ENCODE results near the gene FMNL3.

Gene FMNL3

DNA sequence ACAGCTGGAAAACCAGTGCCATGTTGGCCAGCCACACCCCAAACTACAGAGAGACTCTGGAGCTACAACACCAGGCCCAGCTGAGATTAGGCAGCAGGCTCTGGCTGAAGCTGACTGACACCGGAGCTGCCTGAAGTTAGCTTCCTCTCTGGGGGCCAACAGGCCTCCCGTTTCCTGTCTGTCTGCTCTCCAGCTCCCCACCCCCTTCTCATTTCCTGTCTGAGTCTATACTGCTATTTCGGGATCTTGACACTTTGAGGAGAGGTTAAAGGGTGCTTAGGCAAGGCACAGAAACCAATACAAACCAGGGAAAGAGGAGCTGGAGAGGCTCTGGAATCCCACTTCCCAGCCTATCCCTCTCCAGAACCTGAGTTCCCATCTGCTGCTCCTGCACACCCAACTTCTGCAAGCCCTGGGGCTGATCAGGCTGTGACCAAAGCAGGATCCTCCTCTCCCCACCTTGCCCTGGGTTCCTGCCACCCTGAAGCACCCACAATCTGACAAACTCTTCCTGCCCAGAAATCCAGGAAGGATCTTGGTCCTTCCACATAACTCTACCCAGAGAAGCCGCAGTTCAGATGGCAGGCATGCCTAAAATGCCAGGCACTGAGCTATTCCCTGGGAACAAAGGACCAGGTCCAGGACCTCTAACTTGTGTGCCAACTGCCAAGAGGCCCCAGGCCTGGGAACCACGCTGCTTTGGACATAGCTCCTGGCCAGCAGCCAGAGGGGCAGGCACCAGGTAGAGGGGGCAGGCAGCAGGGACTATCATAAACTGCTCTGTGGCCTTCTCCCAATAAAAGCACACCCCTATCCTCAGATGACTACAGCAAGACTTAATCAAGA lies 44.0 kb downstream of the FMNL3 start:
- Histone ChIP-seq H3K27ac (ENCODE audit: low read depth, low read length, severe bottlenecking) (peak overlapping the region; percentile 98), H3K4me1 (ENCODE audit: control insufficient read depth, insufficient read depth, low read length, poor library complexity, severe bottlenecking) (peaks cover 46% of the 10 kb centered on the region)
- WGBS, 2 experiments (ENCODE audit: insufficient coverage in 2 of 2): 53 to 65% methylated on average over 3 to 4 of the region's 5 CpGs

DNA sequence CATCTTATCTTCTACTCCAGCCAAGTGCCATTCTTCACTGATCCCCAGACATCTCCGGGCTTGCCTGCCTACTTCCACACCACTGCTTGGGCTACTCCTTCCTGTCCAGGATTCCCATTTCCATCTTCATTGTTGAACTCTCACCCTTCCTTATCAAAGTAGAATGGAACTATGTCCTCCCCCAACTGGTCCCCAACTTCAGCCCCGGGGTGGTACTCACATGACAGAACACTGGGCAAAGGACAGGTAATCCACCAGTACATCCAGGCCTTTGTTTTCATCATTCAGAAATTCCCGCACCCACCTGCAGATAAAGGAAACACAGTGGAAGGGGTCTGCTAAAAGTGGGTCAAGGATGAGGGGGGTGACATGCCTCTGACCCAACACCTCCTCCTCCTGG lies 45.5 kb downstream of the FMNL3 start:
- 100% methylated on average over 2 of the region's 3 CpGs for WGBS, 2 experiments (ENCODE audit: insufficient coverage in 2 of 2)
- Histone ChIP-seq H3K27ac (ENCODE audit: low read depth, low read length, severe bottlenecking) (no peak overlapping the region), H3K9me3 (ENCODE audit: control insufficient read depth, low read length) (no peaks in the 10 kb centered on the region), H3K36me3 (ENCODE audit: control insufficient read depth, insufficient read depth, low read length) (peaks cover 86% of the 10 kb centered on the region), H3K4me3 (ENCODE audit: extremely low read depth, insufficient read depth, low read length, poor library complexity, severe bottlenecking) (no peak overlapping the region), H3K4me1 (ENCODE audit: control insufficient read depth, insufficient read depth, low read length, poor library complexity, severe bottlenecking) (peaks cover 46% of the 10 kb centered on the region)

More for the DNA sequence above, 44.0 kb downstream of the FMNL3 start:
- no peaks in the 10 kb centered on the region for H3K9me3 ChIP-seq (ENCODE audit: control insufficient read depth, low read length)
- peaks cover 80% of the 10 kb centered on the region for H3K36me3 ChIP-seq (ENCODE audit: control insufficient read depth, insufficient read depth, low read length)
- H3K4me3 ChIP-seq (ENCODE audit: extremely low read depth, insufficient read depth, low read length, poor library complexity, severe bottlenecking): no peak overlapping the region

DNA sequence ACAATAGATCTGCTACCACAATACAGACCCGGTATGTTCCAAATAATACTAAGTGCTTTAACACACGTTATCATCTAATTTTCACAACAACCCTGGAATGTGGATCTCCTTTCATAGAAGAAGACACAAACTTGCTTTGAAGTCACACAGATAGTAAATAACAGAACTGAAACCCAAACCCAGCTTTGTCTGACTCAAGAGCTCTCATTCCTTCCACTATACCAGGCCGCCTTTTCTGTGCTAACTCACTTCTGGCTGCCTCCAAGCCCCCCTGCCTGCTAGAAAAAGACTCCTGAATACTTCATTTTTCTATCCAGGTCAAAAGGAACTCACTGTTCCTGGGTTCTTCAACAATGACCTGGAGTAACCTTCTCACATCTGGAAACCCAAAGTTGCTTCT lies 46.0 kb downstream of the FMNL3 start:
- no peaks in the 10 kb centered on the region for H3K9me3 ChIP-seq (ENCODE audit: control insufficient read depth, low read length)
- H3K27ac ChIP-seq (ENCODE audit: low read depth, low read length, severe bottlenecking): no peak overlapping the region
- 93% methylated on average over 3 of the region's 3 CpGs for WGBS, 2 experiments (ENCODE audit: insufficient coverage in 2 of 2)
- peaks cover 46% of the 10 kb centered on the region for H3K4me1 ChIP-seq (ENCODE audit: control insufficient read depth, insufficient read depth, low read length, poor library complexity, severe bottlenecking)
- H3K36me3 ChIP-seq (ENCODE audit: control insufficient read depth, insufficient read depth, low read length): peaks cover 86% of the 10 kb centered on the region
- no peak overlapping the region for H3K4me3 ChIP-seq (ENCODE audit: extremely low read depth, insufficient read depth, low read length, poor library complexity, severe bottlenecking)

DNA sequence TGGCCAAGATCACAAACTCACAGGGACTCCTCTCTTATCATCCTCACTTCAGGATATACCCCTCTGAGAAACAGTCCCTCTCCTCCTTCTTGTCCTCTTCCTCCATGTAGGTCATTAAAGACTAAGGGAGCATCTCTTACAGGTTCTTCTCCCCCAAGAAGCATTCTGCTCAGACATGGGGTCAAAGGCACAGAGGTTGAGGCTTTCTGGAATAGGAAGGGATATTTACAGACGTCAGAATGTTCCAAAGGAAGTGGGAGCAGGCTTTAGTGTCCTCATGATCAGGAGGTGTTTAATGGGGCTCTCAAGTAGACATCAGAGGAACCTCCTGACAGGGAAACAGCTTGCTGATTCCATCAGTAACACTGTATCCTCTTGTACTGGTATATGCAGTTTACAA lies 47.5 kb downstream of the FMNL3 start:
- H3K27ac ChIP-seq (ENCODE audit: low read depth, low read length, severe bottlenecking): no peak overlapping the region
- H3K4me1 ChIP-seq (ENCODE audit: control insufficient read depth, insufficient read depth, low read length, poor library complexity, severe bottlenecking): peaks cover 37% of the 10 kb centered on the region
- 88% methylated on average over 1 of the region's 1 CpG; no CpG with 5 or more reads in 1 of the 2 experiments for WGBS, 2 experiments (ENCODE audit: insufficient coverage in 2 of 2)
- H3K36me3 ChIP-seq (ENCODE audit: control insufficient read depth, insufficient read depth, low read length): peaks cover 86% of the 10 kb centered on the region
- no peaks in the 10 kb centered on the region for H3K9me3 ChIP-seq (ENCODE audit: control insufficient read depth, low read length)
- no peak overlapping the region for H3K4me3 ChIP-seq (ENCODE audit: extremely low read depth, insufficient read depth, low read length, poor library complexity, severe bottlenecking)

DNA sequence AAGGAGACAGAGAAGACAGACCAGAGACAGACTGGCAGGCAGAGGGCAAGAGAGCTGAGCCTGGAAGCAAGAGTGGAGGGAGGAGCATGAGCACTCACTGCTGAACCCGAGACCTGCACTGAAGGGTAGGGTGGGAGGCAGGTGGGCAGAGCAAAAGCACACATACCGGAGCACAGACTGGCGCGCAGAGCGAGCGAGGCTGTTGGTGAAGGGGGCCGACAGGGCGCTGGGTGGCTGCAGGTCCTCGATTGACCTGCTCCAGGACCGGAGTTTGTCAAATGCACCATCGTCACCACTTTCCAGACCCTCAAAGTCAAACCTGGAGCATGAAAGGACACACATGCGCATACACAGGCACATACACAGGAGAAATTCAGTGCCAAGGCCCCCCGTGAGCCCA lies 48.9 kb downstream of the FMNL3 start:
- peaks cover 91% of the 10 kb centered on the region for H3K36me3 ChIP-seq (ENCODE audit: control insufficient read depth, insufficient read depth, low read length)

DNA sequence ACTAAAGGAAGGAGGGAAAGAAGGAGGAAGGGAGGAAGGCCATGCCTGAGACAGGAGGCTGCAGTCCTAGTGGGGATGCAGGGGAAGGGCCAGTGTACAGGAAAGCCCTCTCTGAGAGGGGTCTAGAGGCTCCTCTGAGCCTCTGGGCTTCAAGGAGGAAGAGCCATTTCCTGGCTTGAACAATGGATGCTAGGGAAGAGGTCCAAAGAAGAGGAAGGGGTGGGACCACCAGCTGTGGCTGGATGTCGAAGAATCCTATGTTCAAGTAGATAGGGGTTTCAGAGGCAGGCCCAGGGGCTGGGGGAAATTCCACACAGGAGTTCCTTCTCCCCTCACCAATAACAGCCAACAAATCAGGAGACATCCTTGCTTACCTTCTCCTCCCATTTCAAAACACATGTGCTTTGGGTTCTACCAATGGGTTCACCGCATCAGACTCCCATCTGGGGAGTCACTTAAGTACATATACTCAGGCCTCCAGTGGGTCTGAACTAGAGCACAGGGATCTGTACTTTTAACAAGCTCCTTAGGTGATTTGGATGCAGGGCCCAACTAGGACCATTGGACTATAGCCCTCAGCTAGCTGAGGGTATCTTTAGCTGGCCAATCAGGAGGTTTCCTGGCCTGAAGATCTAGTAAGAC lies 51.5 kb downstream of the FMNL3 start:
- peaks cover 98% of the 10 kb centered on the region for H3K36me3 ChIP-seq (ENCODE audit: control insufficient read depth, insufficient read depth, low read length)
- H3K4me1 ChIP-seq (ENCODE audit: control insufficient read depth, insufficient read depth, low read length, poor library complexity, severe bottlenecking): peaks cover 2% of the 10 kb centered on the region
- WGBS, 2 experiments (ENCODE audit: insufficient coverage in 2 of 2): 100% methylated on average over 1 of the region's 2 CpGs
- no peak overlapping the region for H3K27ac ChIP-seq (ENCODE audit: low read depth, low read length, severe bottlenecking)
- H3K4me3 ChIP-seq (ENCODE audit: extremely low read depth, insufficient read depth, low read length, poor library complexity, severe bottlenecking): no peak overlapping the region
- H3K9me3 ChIP-seq (ENCODE audit: control insufficient read depth, low read length): no peaks in the 10 kb centered on the region

More for the DNA sequence above, 48.9 kb downstream of the FMNL3 start:
- H3K27ac ChIP-seq (ENCODE audit: low read depth, low read length, severe bottlenecking): no peak overlapping the region
- no peak overlapping the region for H3K4me3 ChIP-seq (ENCODE audit: extremely low read depth, insufficient read depth, low read length, poor library complexity, severe bottlenecking)
- H3K9me3 ChIP-seq (ENCODE audit: control insufficient read depth, low read length): no peaks in the 10 kb centered on the region
- WGBS, 2 experiments (ENCODE audit: insufficient coverage in 2 of 2): 93 to 100% methylated on average over 11 to 12 of the region's 13 CpGs
- H3K4me1 ChIP-seq (ENCODE audit: control insufficient read depth, insufficient read depth, low read length, poor library complexity, severe bottlenecking): peaks cover 23% of the 10 kb centered on the region

DNA sequence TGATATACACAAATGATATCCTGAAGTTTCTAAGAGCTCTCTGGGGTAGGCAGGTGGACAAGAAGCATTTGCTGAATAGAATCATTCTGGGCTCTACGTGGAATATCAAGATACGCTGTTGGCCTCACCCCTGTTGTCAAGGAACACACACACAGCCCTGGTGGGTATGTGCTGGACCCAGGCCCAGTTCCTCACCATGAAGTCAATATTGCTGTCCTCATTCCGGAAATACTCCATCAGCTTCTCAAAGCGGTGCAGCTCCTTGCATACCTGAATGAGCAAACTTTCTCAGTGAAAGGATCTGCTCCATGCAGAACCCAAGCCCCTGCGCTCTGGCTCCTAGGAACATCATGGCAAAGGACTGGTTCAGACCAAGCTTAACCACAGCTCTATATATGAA lies 52.5 kb downstream of the FMNL3 start:
- WGBS, 2 experiments (ENCODE audit: insufficient coverage in 2 of 2): 89 to 93% methylated on average over 4 to 5 of the region's 5 CpGs
- Histone ChIP-seq H3K9me3 (ENCODE audit: control insufficient read depth, low read length) (no peaks in the 10 kb centered on the region), H3K27ac (ENCODE audit: low read depth, low read length, severe bottlenecking) (no peak overlapping the region), H3K4me1 (ENCODE audit: control insufficient read depth, insufficient read depth, low read length, poor library complexity, severe bottlenecking) (no peaks in the 10 kb centered on the region), H3K36me3 (ENCODE audit: control insufficient read depth, insufficient read depth, low read length) (peaks cover 98% of the 10 kb centered on the region), H3K4me3 (ENCODE audit: extremely low read depth, insufficient read depth, low read length, poor library complexity, severe bottlenecking) (no peak overlapping the region)

DNA sequence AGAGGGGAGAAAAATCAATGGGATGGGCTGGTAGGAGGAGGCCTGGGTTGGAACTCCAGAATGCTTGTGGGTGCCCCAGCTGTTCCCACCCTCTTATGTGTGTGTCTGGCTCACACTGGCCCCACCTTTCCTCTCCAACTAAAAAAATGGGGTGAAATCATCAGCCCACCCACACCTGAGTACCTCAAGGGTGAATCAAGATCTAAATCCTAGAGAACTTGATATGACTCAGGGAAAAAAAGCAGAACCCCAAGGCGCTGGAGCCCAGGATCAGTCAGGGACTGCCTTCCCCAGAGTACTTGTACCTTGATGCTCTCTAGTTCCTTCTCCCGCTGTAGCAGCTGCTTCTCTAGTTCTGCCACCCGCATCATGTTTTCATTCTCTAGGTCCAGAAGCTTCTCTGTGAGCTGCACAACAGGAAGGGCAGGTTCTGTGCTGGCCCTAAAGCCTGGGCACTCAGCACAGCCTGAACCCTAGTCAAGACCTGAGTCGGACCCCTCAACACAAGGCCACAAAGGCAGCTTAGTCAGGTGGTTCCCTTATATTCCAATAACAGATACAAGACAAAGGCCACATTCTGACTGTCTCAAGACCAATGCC lies 54.2 kb downstream of the FMNL3 start:
- H3K4me1 ChIP-seq (ENCODE audit: control insufficient read depth, insufficient read depth, low read length, poor library complexity, severe bottlenecking): no peaks in the 10 kb centered on the region
- H3K36me3 ChIP-seq (ENCODE audit: control insufficient read depth, insufficient read depth, low read length): peaks cover 99% of the 10 kb centered on the region
- no peak overlapping the region for H3K27ac ChIP-seq (ENCODE audit: low read depth, low read length, severe bottlenecking)
- no peak overlapping the region for H3K4me3 ChIP-seq (ENCODE audit: extremely low read depth, insufficient read depth, low read length, poor library complexity, severe bottlenecking)
- 91 to 100% methylated on average over 3 to 4 of the region's 4 CpGs for WGBS, 2 experiments (ENCODE audit: insufficient coverage in 2 of 2)
- H3K9me3 ChIP-seq (ENCODE audit: control insufficient read depth, low read length): no peaks in the 10 kb centered on the region

DNA sequence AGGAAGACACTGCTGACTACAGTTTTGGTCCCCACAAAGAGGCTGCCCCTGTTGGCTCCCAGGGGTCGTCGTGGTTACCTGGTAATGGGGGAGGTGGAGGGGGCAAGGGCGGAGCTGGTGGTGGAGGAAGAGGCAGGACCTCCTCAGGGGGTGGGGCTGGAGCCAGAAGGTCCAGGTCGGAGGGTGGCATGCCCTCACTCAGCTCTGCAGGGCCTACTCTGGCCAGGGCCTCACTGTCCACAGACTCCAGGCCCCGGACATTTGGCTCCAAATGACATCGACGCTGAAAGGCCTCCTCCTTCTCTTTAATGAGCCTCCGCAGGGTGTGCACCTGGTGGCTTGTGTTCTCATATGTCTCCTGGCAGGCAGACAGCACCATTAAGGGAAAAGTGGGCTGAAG lies 55.4 kb downstream of the FMNL3 start:
- WGBS, 2 experiments (ENCODE audit: insufficient coverage in 2 of 2): 77 to 84% methylated on average over 4 to 8 of the region's 8 CpGs
- H3K4me1 ChIP-seq (ENCODE audit: control insufficient read depth, insufficient read depth, low read length, poor library complexity, severe bottlenecking): peaks cover 5% of the 10 kb centered on the region
- H3K27ac ChIP-seq (ENCODE audit: low read depth, low read length, severe bottlenecking): no peak overlapping the region
- H3K4me3 ChIP-seq (ENCODE audit: extremely low read depth, insufficient read depth, low read length, poor library complexity, severe bottlenecking): no peak overlapping the region
- no peaks in the 10 kb centered on the region for H3K9me3 ChIP-seq (ENCODE audit: control insufficient read depth, low read length)
- peaks cover 99% of the 10 kb centered on the region for H3K36me3 ChIP-seq (ENCODE audit: control insufficient read depth, insufficient read depth, low read length)

DNA sequence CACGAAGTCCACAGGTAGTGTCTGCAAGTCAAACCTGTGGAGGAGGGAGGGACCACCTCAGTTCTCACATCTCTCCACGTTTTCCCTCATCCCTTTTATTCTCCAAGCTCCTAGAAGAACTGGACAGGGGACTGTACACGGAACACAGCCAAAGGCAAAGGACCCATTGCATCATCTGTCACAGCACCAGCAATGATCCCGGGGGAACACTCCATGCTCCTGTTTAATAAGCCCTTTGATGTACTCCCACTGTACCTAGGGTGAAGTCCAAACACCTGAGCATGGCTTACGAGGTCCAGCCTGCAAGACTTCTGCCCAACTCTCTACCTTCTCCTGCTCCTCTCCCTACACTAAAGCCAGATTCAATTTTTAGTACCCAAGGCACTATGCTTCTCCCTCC lies 57.3 kb downstream of the FMNL3 start:
- Histone ChIP-seq H3K36me3 (ENCODE audit: control insufficient read depth, insufficient read depth, low read length) (peaks cover 99% of the 10 kb centered on the region), H3K4me3 (ENCODE audit: extremely low read depth, insufficient read depth, low read length, poor library complexity, severe bottlenecking) (no peak overlapping the region), H3K27ac (ENCODE audit: low read depth, low read length, severe bottlenecking) (no peak overlapping the region), H3K4me1 (ENCODE audit: control insufficient read depth, insufficient read depth, low read length, poor library complexity, severe bottlenecking) (peaks cover 5% of the 10 kb centered on the region), H3K9me3 (ENCODE audit: control insufficient read depth, low read length) (no peaks in the 10 kb centered on the region)
- WGBS, 2 experiments (ENCODE audit: insufficient coverage in 2 of 2): 87 to 96% methylated on average over 4 of the region's 5 CpGs
